Fibroblast of skin of back (primary cell): ENCODE results near the gene ELP4.
A peak's percentile ranks its signal among the peaks of the same experiment; 100 is the strongest.
"Not testable (repeated sequence)": the region's sequence is repeated elsewhere in the genome, so short reads cannot be mapped to it uniquely, and the experiment has no call there.

Experiments used
- DNase-seq: peaks from one replicate; pipeline ENCODE4 v3.0.0-alpha.2; 2013

ELP4 gene

GRCh38 chr11:31646216-31646615 lies 136.6 kb downstream of the ELP4 start:
- peak; percentile 24 for DNase-seq

- no peak for DNase-seq
These were observed 139.8 kb downstream of the ELP4 start for GRCh38 chr11:31649129-31649966.

- no peak for DNase-seq
These were observed 141.6 kb downstream of the ELP4 start for GRCh38 chr11:31651208-31651607.

DNA sequence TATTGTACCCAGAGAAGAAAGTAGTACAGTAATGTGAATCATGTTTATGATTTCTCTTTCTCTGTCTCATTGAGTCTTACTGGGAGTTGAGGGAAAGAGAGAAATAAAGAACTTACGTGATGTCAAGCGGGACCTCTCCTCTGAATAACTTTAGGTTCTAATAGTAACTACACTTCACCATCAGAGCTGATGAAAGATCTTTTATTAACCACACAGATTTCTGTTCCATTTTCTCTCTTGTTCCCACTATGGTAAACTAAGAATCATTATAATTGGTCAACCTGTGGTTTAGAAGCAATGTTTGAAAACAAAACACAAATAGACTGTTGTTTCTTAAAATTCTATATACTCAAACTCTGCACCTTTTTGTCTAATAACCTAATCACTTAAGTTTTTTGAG lies 142.3 kb downstream of the ELP4 start:
- DNase-seq, result no peak

DNA sequence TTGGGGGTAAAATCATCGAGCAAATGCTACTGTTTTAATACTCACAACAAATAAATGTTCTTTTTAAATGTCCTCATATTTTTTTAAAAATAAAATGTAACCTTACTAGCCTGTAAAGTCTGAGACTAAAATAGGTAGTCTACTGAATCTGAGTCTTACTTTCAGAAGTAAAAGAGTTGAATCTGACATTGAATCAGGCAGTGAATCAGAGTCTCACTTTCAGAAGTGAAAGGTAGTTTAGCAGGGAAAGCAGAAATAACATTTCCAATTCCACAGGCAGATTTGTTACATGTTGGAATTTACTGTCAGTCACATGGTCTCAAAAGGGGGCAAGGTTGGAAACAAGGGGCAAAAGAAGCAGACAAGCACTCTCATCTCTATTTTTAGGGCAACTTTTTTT lies 143.0 kb downstream of the ELP4 start:
- DNase-seq, result no peak

GRCh38 chr11:31655483-31655882 lies 145.9 kb downstream of the ELP4 start:
- peak; percentile 84 for DNase-seq

DNA sequence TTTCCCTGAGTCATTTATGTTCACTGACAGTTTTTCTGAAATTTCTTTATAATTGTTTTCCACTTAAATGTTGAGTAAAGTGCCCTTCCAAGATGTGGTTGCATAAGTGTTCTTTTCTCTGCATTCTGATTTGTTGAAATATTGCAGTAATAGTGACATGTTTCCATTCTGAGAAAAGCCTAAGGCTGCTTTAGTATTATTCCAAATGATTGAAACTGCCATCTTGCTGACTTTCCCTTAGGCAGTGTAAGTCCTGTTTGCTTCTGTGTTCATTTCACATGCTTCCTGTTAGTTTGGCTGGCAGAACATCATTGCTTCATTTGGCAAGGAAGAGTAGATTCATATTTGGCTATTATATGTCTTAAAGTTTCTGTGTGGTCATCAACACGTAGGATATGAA lies 146.5 kb downstream of the ELP4 start:
- DNase-seq, result peak; percentile 6

GRCh38 chr11:31657091-31657490 lies 147.5 kb downstream of the ELP4 start:
- DNase-seq, result no peak

- no peak for DNase-seq
These were observed 154.6 kb downstream of the ELP4 start for GRCh38 chr11:31664129-31664528.

- DNase-seq, result no peak
These were observed 155.4 kb downstream of the ELP4 start for GRCh38 chr11:31664954-31665353.

DNA sequence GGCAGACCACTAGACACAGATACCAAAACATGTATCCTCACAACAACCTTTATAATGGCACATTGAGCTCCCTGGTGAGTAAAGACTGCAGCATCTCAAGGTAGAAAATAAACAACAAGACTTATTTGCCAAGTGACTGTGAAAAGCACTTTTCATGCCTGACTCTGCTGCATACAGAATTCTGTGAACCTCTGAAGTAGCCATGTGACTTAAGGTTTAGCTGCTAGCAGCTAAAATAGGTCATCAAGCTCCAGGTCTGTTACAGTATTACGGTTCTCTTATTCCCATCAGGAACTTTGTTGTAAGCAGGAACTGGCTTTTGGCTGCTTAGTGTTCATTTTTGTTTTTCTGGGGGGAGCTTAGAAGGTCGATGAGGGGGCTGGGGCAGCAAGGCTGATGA lies 162.1 kb downstream of the ELP4 start:
- DNase-seq, result no peak

GRCh38 chr11:31673108-31673507 lies 163.5 kb downstream of the ELP4 start:
- not testable (repeated sequence) for DNase-seq

- no peak for DNase-seq
These were observed 166.9 kb downstream of the ELP4 start for GRCh38 chr11:31676280-31676982.

GRCh38 chr11:31680770-31681169 lies 171.2 kb downstream of the ELP4 start:
- DNase-seq, result no peak

GRCh38 chr11:31687256-31687655 lies 177.7 kb downstream of the ELP4 start:
- DNase-seq, result no peak

GRCh38 chr11:31687861-31688260 lies 178.3 kb downstream of the ELP4 start:
- no peak for DNase-seq

- DNase-seq, result no peak
These were observed 180.0 kb downstream of the ELP4 start for GRCh38 chr11:31689559-31689958.

GRCh38 chr11:31690041-31690440 lies 180.5 kb downstream of the ELP4 start:
- DNase-seq, result no peak

DNA sequence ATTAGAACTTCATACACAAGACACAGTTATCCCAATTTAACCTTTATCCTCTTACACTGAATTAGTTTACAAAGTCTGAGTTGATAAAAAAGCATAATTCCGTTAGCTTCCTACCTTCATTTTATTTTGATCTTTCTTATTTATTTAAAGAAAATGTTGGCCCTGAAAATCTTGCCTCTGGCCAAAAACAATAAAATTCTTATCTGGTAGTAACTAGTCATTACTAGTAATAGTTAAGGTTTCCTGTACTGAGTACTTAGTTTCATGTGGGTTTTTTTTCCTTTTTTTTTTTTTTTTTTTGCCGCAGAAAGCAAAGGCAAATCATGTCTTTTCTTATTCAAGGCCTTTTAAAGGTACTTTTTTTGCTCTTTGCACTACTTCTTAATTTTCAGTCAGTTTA lies 180.9 kb downstream of the ELP4 start:
- no peak for DNase-seq

DNA sequence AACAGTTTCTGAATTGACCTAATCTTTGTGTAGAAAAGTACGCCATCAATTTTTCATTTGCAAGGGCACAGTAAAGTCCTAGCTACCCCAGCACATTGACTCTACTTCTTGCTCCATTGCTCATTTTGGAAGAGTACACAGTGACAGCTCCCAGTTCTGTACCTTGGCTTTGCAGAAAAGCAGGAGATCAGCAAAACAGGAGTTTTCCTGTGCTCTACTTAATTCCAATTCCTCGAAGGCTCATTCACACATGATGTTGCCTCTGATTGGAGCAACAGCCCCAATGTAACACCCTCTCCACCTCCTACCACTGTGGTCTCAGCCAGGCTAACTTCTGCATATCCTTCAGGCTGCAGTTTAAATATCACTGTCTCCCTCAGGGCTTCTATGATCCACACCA lies 182.9 kb downstream of the ELP4 start:
- DNase-seq, result no peak

- not testable (repeated sequence) for DNase-seq
These were observed 187.5 kb downstream of the ELP4 start for GRCh38 chr11:31697049-31697448.

GRCh38 chr11:31699066-31699465 lies 189.5 kb downstream of the ELP4 start:
- no peak for DNase-seq

DNA sequence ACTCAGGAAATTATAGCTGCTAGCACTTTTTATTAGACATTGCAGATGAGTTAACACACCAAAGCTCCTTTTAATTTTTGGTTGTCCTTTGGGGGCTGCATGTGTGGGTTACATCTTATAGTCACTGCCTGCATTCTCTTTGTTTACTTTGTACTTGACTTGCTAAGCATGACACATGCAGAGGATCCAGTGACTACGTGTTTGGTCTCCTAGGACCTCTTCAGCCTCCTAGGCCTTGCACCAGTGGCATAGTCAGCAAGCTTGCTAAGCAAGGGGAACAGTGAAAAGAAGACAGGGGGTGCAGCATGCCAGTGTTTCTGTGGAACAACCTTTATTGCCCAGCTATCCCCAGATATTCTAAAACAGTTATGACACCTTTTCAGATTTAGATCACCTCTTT lies 193.4 kb downstream of the ELP4 start:
- peak; percentile 43 for DNase-seq

- no peak for DNase-seq
These were observed 196.8 kb downstream of the ELP4 start for GRCh38 chr11:31706357-31706756.
